GM21619 (cell line): ENCODE data around the gene TTLL8.

Experiments used
- ATAC-seq: cut with Tn5 transposase; IDR thresholded peaks from one replicate; pipeline ENCODE4 v1.9.1; 2021; ENCODE audit not compliant: unreplicated experiment

TTLL8 gene

DNA sequence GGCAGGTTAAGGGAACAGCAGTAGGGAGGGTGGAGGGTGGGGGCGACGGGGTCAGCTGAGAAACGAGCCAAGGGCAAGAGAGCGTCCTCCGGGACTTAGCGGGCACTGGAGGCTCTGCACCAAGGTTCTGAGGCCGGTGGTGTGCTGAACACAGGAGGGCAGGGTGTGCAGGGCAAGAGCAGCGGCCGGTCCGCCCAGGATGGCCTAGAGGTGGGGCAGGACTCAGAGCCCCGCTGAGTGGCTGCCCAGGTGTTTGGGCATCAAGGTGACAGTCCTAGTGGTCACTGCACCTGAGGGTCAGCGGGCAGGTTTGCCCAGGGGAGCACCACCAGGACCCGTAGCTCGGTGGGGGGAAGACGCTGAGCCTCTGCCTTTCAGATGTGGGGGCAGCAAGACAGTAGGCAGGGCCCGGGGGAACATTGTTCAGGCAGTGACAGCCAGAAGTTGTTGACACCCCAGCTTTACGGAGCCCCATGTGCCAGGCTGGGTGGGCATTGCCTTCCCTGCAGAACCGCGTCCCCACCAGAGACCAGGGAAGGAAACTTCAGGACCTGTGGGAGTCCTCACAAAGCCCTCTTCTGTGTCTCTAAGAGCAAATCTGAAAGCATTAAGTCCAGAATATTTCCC, 4.5 kb upstream of the TTLL8 start:
- ATAC-seq = no peak

DNA sequence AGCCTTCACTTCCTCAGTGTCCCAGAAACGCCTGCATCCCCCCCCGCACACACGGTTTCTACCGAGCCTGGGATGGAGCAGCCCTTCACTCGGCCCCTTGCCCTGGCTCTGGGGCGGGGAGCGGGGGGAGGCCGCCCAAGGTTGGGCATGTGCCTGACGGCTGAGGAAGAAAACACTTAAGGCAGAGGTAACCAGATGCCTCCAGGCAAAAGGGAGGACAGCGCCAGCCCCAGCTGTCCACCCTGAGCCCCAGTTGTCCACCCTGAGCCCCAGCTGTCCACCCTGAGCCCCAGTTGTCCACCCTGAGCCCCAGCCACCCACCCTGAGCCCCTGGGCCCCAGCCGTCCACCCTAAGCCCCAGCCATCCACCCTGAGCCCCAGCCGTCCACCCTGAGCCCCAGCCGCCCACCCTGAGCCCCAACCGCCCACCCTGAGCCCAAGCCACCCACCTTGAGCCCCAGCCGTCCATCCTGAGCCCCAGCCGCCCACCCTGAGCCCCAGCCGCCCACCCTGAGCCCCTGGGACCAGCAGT, 3.8 kb upstream of the TTLL8 start:
- no peak for ATAC-seq

DNA sequence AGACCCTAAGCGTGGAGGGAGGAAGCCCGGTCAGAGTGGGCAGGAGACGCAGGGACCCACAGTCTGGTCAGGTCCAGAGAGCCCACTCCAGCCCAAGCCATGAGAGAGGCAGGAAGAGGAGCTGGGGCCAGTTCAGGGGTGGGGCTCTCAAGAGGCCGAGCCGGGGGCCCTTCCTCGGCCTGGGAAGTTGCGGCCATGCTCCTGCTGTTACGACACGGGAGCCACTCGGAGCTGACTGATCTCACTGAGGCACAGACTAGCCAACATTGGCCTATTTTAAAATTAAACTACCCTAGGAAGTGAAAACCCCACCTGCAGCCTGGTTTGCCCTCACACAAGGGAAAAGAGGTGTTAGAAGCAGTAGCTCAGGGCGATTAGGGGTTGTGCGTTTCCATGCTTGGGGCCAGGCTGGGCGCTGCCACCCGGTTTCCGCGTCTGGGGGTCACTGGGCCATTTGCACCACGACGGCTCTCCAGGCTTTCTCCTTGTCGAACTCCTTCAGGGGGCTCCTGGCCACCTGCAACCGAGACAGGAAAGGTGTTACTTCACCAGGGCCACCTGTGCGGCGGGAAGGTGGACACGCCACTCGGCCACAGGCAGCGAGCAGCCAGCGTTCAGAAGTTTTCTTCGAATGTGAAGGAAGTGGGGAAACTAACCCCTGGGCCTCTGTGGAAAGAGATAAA, 3.2 kb upstream of the TTLL8 start:
- no peak for ATAC-seq

DNA sequence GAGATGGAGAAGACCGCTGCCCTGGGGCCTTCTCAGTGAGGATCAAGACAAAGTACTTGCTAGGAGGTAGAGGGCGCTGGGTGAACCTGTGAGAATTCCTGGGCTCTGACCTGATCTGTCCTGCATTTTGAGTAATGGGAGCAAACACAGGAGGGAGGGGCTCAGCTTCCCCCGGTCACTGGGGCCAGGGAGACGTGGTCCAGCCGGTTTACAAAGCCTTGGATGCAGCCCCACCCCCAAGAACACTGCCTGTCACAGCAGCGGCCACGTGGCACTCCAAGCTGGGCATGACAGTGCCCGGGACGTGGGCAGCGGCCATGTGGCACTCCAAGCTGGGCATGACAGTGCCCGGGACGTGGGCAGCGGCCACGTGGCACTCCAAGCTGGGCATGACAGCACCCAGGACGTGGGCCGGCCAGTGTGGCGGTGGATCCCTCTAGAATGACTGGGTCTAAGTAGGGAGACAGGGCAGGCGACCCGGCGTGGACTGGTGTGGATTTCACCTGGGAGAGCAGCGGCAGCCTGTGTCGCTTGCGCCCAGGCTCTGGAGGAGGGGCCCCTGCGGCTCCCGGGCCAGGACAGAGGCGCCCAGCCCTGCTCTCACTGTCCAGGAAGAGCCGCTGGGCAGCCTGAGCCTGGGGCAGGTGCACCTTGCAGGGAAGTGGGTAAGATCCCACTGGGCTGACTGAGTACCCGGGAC, 2.5 kb upstream of the TTLL8 start:
- no peak for ATAC-seq

DNA sequence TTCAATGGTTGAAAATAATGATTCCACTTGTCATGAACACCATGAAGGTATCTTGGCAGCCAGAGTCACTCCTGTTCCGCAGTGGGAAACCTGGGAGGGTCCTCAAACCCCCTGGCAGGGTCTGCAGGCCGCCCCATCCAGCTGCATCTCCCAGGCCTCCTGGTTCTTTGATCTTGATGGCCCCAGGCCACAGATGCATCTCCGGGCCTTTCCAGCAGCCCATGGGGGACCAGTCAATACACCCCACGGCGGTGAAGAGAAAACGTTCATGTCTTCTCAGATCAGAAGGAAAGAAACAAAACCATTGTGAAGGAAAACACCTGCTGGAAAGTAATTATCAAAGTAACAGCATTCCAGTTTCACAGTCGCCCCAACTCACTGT, 1.8 kb upstream of the TTLL8 start:
- no peak for ATAC-seq

DNA sequence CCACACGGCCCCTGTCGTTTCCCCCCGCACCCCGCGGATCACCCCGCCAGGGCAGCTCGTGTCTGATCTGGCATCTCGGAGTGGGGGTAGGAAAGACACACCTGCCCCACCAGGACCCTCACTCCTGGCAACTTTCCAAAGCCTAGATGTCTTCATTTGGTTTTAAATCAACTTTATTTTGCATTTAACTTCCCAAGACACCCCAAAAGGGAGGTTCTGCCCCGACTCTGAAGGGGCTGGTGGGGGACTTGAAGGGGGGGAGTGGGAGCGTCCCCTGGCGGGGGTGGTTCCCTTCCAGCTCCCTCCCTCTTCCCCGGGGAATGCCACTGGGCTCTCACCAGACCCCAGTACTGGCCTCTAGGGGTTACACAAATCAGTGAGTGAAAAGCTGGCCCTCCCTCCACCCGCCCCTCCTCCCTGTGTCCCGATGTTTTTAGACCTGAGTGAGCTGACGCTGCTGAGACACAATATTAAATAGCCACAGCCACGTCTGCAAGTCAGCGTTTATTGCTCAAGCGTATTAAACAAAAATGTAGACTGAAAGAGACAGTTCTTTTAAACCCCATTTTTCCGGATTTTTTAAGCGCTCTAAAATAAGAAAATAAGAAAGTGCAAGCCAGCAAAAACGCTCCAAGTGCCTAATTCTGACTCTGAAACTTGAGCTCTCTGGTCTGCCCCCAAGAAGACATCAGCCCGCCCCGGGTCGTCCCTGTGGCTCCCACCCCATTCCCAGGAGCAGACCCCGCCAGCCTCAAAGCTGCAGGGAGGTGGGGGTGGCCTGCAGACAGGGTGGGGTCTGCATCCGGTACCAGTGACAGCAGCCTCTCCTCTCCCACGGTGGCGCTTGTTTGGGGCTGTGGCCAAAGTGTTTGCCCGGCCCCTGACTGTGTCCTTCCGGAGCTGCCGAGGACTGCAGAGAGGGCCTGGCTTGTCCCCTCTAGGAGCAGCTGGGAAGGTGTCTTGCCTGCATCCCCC, 1.1 kb upstream of the TTLL8 start:
- no peak for ATAC-seq

DNA sequence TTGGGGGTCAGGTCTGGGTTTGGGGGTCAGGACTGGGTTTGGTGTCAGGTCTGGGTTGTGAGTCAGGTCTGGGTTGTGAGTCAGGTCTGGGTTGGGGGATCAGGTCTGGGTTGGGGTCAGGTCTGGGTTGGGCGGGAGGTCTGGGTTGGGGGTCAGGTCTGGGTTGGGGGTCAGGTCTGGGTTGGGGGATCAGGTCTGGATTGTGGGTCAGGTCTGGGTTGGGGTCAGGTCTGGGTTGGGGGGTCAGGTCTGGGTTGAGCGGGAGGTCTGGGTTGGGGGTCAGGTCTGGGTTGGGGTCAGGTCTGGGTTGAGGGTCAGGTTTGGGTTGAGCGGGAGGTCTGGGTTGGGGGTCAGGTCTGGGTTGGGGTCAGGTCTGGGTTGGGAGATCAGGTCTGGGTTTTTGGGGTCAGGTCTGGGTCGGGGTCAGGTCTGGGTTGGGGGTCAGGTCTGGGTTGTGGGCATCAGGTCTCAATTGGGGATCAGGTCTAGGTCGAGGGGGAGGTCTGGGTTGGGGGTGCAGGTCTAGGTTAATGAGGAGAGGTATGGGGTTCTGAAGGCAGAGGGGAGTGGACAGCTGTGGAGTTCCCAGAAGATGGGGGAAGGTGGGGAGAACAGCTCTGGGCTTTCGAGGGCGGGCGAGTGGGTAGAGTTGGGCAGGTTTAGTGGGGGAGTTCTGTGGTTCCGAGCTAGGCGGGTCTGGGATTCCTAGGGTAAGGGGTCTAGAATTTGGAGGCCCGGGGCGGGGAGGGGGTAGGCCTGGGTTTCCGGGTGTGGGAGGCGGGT, 629 bp downstream of the TTLL8 start:
- no peak for ATAC-seq

DNA sequence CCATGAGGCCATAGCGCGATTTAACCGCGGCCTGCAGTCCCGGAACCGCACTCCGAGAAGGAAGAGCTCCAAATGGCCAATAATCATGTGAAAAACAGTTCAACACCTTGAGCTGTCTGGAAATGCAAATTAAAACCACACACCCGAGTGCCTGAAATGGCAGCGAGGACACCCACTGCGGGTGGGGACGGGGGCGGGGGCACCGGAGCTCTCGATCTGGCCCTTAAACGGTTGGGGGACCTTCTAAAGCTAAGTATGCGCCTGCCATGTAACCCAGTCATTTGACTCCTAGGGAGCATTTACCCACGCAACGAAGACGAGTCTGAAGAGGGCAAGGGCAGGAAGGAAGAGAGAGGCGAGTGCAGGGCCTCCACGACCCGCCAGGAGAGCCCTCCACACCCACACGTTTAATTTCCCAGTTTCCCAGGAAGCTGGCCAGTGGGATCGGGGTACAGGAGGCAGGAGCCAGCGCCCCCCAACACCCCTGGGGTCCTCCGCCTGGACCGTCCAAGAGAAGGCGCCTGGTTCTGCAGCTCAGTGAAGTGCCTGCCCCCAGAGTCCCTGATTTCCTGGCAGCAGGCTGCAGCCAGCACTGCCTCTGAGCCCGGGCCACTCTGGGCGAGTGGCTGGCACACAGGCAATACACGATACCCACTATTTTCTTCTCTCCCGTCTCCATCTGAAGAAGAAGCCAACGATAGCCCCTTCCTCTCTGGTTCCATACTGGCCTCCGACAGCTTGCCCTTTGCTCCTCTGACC, 1.7 kb downstream of the TTLL8 start:
- no peak for ATAC-seq

DNA sequence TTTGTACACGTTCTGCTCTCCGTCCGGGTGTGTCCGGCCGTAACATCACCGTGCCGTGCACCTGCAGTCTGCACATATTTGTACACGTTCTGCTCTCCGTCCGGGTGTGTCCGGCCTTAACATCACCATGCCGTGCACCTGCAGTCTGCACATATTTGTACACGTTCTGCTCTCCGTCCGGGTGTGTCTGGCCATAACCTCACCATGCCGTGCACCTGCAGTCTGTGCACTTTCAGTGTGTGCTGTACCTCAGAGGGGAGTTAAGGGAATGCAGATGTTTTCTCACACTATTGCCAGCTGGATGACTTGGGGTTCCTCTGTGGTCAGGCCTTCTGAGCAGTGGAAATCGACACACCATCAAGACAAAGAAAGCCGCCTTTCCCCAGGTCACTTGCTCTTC, 4.2 kb downstream of the TTLL8 start:
- ATAC-seq = no peak

DNA sequence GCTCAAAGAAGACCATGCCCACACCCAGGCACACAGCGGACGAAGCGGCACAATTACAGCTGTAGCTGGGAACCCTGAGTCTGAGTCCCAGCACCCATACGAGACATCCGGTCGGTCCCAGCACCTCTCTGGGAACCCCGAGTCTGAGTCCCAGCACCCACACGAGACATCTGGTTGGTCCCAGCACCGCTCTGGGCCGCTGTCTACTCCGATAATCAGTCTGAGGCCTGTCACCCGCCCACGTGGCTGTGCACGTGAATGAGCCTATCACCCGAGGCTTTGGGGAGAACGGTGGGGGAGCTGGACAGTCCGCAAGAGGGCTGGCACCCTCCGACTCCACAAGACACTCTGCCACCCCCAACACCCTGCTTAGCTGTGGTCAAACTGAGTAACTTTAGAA, 6.2 kb downstream of the TTLL8 start:
- ATAC-seq = no peak

DNA sequence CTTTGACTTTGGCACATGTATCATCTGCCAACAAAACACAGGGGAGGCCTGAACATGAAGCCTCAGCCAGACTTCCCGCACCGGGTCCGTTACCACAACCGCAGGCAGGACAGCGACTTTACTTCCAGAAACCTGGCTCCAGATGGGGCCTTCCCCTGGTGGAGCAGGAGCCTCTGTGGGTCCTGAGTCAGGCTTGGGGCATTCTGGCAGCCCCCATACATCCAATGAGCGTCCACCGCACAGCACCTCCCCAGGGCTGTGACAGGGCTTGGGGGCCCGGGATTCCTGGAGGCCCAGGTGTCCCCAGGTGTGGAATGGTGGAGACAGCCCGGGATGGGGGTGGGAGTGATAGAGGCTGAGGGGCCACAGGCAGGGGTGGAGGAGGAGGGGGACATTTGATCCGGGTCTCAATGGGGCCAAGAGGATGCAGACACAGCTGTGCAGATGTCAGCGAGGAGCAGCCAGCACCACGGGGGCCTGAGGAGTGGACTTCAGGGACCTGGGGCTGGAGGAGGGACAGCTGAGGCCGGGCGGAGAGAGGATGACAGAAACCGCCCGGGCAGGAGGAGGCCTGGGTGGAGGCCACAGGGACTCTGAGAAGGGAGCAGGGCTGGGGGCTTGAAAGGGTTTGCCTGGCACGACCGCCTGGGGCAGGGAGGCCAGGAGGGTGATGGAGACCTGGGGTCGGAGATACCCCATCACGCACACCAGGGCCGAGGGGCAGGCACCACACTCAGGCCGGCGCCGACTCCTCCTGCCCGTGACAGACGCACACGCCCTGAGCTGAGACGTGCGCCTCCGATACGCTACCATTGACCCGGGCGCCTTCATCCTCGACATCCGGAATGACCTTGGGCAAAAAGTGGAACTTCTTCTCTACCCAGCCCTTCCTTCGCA, 8.6 kb downstream of the TTLL8 start:
- ATAC-seq = no peak

DNA sequence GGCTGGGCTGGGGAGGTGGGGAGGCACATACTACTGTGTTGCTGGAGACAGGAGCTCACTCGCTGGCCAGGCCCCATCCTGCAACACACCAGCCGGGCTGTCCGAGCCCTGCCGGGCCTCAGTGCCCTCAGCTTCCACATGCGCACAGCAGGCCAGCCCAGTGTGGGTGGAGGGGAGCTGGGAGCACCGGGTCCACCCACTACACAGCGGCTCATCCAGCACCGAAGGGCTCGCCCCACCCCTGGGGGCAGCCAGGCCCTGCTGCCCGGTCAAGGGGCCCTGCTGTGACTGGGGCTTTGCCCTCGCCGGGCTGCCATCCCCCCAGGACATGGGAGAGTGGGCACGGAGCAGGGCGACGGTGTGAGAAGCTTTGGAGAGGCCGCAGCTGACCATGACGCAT, 9.3 kb downstream of the TTLL8 start:
- ATAC-seq = no peak

DNA sequence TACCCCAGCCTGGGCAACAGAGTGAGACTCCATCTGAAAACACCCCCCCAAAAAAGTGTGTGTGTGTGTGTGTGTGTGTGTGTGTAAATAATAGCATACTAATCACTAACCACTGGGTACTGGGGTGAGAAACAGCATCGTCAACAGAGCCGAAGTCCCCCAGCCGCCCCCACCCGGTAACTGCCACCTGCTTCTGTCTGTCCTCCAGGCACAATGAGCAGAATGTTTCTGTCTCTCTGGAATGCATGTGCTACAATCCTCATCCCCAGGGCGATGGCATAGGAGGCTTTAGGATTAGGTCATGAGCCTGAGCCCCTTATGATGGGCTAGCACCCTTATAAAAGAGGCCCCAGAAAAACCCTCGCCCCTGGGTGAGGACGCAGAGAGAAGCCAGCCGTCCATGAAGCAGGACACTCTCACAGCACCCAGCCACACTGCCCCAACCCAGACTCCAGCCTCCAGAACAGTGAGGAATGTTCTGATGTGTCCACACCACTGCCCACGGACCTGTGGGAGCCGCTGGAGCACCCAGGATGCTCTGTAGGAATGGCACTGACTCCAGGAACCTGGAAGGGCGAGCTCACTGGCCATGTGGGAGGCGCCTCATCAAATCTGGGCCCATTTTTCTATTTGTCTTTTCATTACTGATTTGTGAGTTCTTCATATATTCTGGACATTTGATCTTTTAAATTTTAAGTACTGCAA, 9.9 kb downstream of the TTLL8 start:
- ATAC-seq = no peak

DNA sequence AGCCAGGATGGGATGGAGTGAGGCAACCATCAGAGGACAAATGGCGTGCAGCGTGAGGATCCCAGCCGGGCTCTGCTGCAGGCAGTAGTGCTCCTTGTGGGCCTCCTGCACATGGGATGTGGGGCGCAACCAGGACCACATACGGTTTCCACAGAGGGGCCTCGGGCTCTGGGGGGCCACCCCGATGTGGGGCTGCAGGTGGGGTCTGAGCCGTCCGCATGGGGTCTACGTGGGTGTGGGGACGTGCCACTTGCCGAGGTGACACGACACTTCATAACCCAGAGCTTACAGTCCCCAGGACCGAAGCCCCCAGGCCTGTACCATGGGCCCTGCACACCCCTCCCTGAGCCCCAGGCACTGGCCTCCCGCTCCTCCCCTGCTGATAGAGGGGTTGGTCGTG, 10.8 kb downstream of the TTLL8 start:
- ATAC-seq = no peak

DNA sequence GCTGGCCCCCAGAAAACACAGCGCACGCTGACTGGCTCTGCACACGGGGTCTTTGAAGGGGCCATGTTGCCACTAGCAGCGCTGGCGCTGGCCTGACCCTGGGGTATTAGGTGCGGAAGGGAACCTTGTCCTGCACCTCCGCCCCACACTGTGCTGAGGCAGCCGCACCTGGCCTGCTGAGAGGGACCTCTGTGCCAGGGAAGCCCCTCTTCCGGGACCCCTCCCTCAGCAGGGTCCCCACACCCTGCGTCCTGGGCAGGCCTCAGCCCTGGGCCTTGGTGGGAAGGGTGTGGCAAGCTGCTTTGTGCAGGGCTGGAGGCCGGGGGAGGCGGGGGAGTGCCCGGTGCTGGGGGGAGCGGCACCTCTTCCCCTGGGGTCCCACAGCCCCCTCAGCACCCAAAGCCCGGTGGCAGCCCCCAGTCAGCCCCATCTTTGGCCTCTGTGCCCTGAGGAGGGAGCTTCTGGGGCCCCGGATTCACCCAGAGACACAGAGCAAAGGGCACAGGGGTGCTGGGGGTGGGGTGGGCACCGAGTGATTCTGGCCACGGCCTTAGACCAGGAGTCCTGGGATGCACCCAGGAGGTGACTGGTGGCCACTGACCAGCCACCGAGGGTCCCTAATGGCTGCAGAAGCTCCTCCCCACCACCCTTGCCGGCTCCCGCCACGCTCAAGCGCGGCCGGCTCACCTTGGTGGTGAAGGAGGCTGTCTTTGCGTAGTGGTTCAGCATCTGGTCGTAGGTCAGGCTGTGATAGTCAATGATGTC, 11.4 kb downstream of the TTLL8 start:
- no peak for ATAC-seq

DNA sequence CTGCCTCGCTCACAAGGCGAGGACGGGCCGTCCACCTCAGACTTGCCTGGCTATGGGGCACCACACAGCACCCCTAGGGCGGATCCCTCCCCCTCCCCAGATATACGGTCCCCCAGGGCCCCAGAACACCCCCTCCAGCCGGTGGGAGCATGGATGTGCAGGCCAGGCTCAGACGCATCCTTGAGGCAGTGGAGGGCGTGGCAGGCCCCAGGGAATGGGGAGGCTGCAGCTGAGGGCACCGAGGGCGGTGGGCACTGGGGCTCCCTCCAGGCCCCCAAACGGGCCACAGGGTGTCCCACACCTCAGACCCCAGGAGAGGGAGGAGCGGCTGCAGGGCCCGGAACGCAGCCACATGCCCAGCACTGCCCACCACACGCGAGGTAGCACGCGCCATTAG, 12.1 kb downstream of the TTLL8 start:
- no peak for ATAC-seq
